ENCODE data around the gene ARHGAP30.

GRCh38 chr1:161048949-161049722, 20.6 kb downstream of the ARHGAP30 start:
- TF ChIP-seq CTCF (IDR thresholded peaks at IDR 0.05) (no peak), POLR2A (IDR thresholded peaks at IDR 0.05) (no peak)
